Ovary (tissue), 3 donors: ENCODE measurements around the gene MRPL14.

ENCODE experiments used
- CTCF ChIP-seq, 3 donors: fragments of 450-650 bp in 2 of 3; fragments of 200-600 bp in 1 of 3; IDR thresholded peaks; one replicate each; pipeline versions ENCODE4 v1.5.1 to v1.8.0; 2016 to 2022; ENCODE audit warnings: antibody characterized with exemption in 3 of 3, mild to moderate bottlenecking in 1 of 3
- EP300 ChIP-seq: sonication (generic); formaldehyde crosslinking; IDR thresholded peaks from one replicate; pipeline ENCODE4 v1.6.1; 2017; ENCODE audit warnings: antibody characterized with exemption
- POLR2A ChIP-seq: fragments of 450-650 bp; IDR thresholded peaks from one replicate; pipeline ENCODE4 v1.6.1; 2017; ENCODE audit warnings: antibody characterized with exemption, mild to moderate bottlenecking, moderate library complexity
- donor health status: DM: no; HTN: no; CAD: no.

GRCh38 chr6:44068607-44069296, 58.5 kb downstream of the MRPL14 start:
- no peak for TF ChIP-seq EP300
- no peak for TF ChIP-seq CTCF (IDR thresholded peaks at IDR 0.05)
- no peak for TF ChIP-seq POLR2A
